GM21390 (cell line): ENCODE results near the gene ZNF621.
A peak's percentile ranks its signal among the peaks of the same experiment; 100 is the strongest.
"Not testable (repeated sequence)": the region's sequence is repeated elsewhere in the genome, so short reads cannot be mapped to it uniquely, and the experiment has no call there.

Experiments
- ATAC-seq: cut with Tn5 transposase; IDR thresholded peaks from one replicate; pipeline ENCODE4 v1.9.1; 2021; ENCODE audit not compliant: unreplicated experiment

ZNF621 gene

DNA sequence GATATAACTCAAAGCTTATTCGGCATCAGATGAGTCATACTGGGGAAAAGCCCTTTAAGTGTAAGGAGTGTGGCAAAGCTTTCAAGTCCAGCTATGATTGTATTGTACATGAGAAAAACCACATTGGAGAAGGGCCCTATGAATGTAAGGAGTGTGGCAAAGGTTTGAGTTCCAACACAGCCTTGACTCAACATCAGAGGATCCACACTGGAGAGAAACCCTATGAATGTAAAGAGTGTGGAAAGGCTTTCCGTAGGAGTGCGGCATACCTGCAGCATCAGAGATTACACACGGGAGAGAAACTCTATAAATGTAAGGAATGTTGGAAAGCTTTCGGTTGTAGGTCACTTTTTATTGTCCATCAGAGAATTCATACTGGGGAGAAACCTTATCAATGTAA lies 7.5 kb downstream of the ZNF621 start:
- ATAC-seq, result no peak

DNA sequence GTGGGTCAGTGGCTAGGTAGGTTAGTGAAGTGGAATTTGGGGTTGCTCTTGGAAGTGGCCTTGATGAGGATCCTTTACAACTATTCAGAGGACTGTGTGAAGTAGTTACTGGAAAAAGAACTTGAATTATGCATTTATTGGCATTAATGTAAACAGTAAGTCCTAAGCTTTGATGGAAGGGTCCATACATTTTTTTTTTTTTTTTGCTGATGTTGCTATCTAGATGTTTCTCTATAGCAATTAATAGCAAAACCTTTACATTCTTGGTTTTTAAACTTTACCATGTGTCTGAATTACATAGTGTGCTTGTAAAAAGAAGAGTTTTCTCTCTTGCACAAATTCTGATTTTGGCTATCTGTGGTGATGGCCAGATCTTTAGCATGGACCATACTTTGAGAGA lies 9.5 kb downstream of the ZNF621 start:
- ATAC-seq, result no peak

DNA sequence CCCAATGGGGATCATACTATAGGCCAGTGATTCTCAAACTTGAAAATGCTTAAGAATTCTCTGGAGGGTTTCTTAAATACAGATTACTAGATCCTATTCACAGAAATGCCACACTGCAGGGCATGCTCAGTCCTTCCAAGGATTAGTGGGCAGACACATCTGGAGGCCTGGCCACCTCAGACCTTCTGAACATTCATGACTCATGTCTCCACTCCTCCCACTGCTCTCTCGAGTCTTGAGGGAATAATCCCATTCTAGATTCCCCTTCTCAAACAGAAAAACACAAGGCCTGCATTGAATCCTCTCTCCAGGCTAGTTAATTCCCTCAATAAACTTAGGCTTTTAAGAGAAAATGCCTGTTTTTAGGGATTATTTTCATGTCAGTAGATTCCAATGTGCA lies 22.1 kb downstream of the ZNF621 start:
- ATAC-seq, result no peak

DNA sequence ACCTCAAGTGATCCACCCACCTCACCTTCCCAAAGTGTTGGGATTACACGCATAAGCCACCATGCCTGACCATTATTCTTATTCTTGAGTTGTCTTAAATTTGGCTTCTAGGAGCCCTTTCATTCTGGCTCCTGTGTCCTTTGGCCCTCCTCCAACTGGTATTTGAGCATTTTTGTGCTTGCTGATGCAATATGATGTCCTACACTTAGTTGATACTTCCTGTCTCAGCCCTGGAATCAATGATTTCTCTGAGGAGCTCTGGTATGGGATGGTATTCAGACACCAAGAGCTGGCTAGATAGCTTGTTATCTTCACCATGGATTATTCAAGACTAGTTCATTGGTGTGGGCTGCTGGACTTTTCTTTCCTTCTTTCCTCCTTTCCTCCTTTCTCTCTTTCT lies 25.4 kb downstream of the ZNF621 start:
- no peak for ATAC-seq

DNA sequence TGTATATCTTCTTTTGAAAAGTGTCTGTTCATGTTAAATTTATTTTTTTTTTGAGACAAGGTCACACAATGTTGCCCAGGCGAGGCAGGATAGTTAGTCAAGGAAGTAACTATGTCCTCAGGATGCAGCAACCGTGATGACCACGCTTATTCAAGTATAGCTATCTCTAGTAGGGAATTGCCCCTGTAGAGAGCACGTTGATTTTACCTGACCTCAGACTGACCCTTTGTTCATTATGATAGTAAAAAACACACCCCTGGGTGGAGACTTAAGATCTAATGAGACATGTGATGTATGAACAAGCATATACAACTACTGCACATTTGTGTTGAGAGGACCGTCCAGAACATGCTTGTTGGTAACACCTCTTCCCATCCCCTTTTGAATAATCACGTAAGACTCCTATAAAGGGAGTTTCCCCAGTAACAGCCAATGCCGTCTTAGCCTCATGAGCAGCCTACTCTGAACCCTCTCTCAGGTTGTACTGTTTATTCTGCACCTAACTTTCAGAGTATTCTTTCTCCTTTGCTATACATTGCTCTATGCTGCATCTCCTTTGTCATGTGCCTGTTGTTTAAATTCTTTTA lies 32.9 kb downstream of the ZNF621 start:
- ATAC-seq, result no peak

DNA sequence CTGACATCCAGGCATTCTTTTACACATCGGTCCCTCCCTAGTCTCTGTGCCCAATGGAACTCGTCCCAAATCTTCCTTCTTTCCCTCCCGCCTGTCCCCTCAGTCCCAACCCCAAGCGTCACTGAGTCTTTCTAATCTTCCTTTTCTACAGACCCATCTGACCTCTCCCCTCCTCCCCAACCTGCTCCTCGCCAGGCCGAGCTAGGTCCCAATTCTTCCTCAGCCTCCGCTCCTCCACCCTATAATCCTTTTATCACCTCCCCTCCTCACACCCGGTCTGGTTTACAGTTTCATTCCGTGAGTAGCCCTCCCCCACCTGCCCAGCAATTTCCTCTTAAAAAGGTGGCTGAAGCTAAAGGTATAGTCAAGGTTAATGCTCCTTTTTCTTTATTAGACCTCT lies 37.7 kb downstream of the ZNF621 start:
- not testable (repeated sequence) for ATAC-seq

DNA sequence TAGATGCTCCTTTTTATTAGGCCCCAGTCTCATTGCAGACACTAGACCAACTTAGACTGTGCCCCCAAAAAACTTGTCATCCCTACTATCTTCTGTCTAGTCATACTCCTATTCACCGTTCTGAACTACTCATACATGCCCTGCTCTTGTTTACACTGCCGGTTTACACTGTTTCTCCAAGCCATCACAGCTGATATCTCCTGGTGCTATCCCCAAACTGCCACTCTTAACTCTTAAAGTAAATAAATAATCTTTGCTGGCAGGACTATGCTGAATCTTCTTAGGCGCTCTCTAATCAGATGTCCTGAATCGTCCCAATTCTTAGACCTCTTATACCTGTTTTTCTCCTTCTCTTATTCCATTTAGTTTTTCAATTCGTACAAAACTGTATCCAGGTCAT lies 40.9 kb downstream of the ZNF621 start:
- ATAC-seq, result not testable (repeated sequence)

DNA sequence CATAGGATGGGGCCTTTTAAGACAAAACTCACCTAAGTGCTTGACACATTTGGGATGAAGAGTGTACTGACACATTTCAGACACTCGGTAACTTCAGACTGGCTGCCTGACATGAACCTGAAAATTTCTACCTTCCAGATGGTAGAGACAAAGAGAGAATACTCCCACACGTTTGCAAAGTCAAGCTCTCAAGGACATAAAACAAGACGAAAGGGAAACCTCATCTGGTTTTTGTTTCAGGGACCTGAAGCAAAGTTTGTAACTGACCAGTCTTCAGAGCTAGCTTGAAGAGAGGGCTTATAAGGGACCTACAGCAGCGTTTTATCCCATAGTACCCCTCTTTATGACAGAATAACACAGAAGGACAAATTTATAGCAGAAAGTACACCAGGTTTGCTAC lies 41.9 kb downstream of the ZNF621 start:
- no peak for ATAC-seq

DNA sequence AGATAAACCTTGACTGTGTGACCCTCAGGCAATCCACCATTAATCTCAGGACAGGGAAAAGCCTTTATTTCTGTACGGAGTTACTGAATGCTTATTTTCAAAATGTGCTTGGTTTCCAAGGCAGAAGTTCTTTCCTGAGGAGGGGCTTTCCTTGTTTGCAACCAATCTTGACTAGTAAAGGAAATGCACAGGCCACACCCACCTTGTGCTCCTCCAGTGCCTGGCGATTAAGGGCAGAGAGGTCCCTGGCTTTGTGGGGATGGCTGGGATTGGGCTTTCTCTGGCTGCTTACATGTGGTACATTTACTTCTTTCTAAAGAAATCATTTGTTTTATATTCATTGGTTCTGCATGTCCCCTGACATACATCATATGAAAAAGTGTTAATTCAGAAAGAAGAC lies 47.8 kb downstream of the ZNF621 start:
- no peak for ATAC-seq

DNA sequence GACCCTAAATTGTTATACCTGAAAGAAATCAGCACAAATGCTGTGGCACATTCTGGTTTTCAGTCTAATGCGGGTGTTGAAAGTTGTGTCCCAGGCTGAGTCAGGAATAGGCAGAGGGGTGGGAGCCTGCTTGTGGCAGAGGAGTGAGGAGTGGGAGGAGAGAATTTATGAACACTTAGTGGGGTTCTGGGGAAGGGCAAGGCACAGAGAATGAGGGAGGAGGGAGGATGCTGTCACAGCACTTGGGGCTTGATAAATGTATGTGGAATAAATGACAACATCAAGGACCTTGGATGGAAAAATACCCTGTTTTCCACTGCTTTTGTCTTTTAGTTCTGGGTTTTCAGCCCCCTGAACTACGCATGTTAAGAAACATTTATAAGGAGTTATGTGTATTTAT lies 49.3 kb downstream of the ZNF621 start:
- ATAC-seq, result no peak

DNA sequence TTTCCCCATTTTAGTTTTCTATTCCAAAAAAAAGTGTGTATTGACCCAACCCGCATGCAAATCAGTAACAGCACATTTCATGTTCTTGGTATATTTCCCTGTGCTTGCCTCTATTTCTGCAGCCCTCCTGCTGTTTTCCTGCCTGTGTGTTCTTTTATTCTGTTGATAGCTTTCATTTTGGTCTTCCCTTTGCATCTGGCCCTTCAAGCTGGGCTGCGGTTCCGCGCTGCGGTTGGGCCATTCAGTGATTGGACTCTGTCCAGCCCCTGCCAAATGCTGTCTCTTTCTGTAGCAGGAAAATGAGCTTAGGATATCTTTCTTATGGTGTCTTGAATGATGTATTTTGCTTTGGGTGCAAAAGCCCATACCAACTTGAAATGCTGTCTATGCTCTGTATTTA lies 49.9 kb downstream of the ZNF621 start:
- no peak for ATAC-seq

DNA sequence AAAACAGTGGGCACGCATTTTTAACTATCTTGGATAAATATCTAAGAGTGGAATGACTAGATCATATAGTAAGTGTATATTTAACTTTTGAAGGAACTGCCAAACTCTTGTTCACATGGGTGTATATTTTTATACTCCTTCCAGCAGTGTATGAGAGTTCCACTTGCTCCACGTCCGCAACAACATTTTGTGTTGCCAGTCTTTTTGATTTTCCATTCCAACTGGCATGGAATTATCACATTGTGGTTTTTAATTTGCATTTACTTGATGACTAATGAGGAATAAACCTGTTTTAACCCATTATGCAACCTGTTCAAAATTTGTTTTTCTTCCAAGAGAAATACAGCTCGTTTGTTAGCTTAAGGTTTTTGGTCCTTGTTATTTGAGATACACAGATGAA lies 51.6 kb downstream of the ZNF621 start:
- no peak for ATAC-seq

DNA sequence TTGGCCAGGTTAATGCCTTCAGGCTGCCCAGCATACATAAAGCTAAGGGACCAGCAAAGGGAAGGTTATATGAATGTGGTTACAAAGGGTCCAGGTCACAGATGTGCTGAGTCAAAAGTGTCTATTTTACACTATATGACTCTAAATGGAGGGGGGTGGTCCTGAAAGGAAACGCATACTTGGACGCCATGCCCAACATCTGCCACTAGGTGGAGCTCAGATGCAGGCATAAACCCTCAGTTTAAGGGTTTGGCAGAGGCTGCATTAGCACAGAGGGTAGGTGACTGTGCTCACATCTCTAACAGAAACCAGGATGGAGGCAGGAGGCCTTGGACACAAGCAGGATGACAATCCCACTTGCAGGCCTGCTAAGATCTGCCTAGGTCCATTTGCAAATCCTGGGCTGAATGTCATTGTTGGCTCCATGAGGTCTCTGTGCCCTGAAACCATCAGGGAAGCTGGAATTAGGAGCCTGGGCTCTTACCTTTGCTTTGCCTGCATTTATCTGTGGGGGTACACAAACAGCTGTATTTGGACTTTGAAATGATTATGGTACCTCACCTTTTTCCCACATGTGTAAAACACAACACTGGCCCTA lies 55.8 kb downstream of the ZNF621 start:
- ATAC-seq, result no peak

DNA sequence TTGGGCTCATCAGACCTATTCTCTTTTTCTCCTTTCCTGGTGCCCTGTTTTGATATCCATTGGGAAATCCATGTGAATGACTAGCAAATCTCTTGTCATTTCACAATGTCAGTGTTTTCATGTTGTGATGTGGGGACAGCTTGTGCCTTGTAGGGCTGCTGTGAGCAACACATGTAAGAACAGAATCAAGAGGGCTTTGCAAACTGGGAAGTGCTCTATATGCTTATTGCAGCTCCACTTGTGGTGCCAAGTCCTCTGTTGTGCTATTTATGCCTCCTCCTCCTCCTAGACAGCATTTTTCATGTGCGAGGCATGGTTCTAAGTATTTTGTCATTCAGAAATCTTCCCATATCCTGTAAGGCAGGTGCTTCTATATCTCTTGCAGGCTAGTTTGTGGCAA lies 56.4 kb downstream of the ZNF621 start:
- no peak for ATAC-seq

DNA sequence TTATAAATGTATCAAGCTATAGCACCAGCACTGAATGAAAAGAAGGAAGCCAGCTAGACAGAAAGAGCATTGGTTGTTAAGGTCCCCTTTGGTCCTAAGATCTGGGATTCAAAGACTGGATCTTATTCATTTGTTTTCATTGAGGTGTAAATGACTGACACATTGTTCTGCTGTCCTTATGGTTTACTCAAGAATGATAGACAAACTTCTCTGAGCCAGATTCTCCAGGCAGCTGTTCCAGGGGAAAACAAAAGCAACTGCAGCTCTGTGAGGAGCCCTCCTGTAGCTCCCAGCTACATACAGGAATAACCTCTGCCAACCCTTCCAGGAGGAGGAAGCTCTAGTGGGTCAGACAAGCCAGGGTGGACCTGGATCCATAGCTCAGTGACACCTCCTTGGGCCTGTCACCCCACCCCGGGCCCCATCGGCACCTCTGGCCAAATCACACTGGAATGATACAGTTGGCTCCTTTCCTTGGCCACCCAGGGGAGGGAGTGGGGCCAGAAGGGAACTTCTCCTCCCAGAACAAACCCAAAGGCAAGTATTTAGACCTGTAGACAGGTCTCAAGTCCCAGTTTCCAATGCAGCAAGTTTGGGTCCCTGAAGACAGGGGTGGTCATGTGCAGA lies 57.8 kb downstream of the ZNF621 start:
- no peak for ATAC-seq

DNA sequence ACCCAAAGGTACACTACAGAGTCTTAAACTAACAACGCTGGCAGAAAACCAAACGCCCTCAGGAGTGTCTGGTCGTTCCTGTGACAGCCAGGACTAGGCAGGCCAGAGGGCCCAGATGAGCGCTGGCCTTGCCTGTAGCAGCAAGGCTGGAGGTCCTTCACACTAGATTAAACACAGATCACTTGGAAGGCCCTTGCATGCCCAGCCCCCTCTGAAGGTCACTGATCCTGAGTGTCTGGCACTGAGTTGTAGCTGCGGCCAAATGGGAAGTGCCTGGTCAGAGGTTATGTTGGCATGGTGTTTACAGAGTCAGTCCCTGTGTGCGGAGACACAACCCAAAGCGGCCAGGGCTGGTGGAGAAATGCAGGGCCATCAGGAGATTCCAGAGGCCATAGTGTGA lies 58.9 kb downstream of the ZNF621 start:
- ATAC-seq, result no peak

DNA sequence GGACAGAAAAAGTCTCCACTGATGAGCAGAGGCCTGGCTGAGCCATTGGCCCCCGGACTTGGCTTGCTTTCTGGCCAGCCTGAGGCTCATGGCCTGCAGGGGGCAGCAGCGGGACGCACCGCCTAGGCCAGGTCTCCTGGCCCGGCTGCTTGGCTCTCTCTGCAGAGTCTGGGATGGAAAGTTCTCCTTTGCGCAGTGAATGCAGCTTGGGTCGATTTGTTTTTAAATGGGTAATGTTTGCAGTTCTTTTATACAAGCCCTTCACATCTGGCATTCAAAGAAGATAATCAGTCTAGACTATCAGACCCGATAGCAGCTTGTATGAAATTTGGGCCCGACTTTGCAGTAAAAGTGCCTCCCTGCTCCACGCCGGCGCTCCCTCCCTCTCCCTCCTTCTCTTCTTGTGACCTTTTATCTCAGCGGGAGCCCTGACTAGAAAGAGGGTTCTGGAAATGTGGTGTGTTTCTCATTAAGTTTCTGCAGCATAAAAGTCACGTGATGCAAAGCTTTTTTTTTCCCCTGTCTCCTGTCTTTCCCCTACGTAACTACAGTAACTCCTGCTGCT lies 59.9 kb downstream of the ZNF621 start:
- ATAC-seq, result peak; percentile 64

DNA sequence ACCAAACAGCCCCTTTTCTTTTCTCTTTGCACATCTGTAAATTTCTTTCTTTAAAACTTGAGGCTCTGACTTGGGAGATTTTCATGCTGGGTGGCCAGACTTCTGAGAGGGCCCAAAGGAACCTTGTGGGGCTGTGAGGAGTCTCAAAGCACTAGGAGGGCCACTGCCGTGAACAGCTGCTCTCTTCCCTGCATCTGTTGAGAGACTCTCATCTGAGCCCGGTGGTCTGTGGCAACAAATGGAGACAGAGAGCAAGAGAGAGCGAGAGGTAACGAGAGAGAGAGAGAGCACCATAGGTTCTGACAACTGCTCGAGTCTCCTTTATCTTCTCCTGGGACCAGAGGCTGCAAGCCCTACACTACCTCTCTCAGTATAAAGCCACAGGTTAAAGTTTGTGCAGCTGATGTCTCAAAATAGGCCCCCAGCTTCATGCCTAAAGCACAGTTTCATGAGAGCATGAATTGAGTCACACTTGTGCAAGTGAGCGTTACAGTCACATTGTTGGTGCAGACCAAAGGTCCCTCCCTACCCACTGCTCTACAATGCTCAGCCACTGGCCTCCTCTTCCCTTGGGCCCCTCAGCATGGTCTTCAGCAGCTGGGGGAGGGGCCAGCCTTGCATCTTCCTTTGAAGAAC lies 60.7 kb downstream of the ZNF621 start:
- no peak for ATAC-seq

DNA sequence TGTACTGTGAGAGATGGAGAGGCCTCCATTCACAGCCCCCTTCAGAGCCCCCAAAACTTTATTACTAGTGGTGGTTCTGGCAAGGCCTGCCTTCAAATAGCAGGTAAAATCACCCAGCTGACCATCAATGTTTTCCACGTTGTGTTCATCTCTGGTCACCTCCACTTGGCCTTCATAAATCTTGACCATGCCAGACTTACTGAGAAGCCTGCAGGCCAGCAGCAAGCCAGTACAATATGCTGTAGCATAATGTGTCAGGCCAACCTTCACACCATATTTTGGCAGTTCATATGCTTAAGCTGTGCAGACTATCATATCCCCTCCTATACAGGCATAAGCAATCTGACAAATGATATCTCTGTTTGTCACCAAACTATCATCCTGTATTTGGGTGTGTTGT lies 62.1 kb downstream of the ZNF621 start:
- no peak for ATAC-seq

DNA sequence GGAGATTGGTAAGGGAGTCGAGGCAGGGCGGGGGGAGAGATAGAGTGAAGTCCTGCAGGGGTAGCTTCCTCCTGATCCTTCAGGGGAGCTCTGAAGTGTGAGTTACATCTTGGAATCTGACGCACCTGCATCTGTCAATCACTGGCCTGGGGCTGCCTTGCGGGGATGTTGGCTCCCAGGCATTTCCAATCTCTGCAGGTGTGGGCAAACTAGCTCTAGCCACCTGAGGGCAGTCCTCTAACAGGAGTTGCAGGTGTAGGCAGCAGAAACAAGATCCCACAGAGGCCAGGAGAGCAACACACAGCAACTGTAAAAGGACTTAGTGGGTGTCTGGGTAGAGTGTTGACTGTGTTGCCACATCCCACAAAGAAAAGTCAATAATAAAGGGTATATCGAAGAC lies 63.6 kb downstream of the ZNF621 start:
- ATAC-seq, result no peak
